Measurements from ENCODE around the gene HIPK2. TPM values are rescaled to one million over a fixed set of nuclear protein-coding genes. Genes with fewer than 3 reads are reported as not detected.

Gene HIPK2
- total RNA-seq, 1 experiment from 2014 or later, result 33.4 TPM

- CTCF ChIA-PET, result no interaction called here
- no peak overlapping the region for H3K27ac Mint-ChIP-seq (ENCODE audit: unreplicated experiment)
These were observed 117.9 kb downstream of the HIPK2 start for GRCh38 chr7:139659922-139660316.

GRCh38 chr7:139658908-139659675 is 118.7 kb downstream of the HIPK2 start:
- BruUV-seq (replicated peaks), result no TSS peak
- Mint-ChIP-seq H3K27me3 (ENCODE audit: unreplicated experiment) (no peaks in the 10 kb centered on the region), H3K27ac (ENCODE audit: unreplicated experiment) (no peak overlapping the region), H3K9me3 (ENCODE audit: low read depth, unreplicated experiment) (no peaks in the 10 kb centered on the region), H3K4me1 (ENCODE audit: low read depth, unreplicated experiment) (peaks cover 59% of the 10 kb centered on the region), H3K36me3 (ENCODE audit: insufficient read depth, unreplicated experiment) (no peaks in the 10 kb centered on the region), H3K4me3 (ENCODE audit: low read depth, unreplicated experiment) (no peak overlapping the region)
- no peak for DNase-seq
- CTCF ChIA-PET, result no interaction called here
- no peak for TF ChIP-seq CTCF (IDR thresholded peaks at IDR 0.05; ENCODE audit: unreplicated experiment)
- intact Hi-C loops (cut with micrococcal nuclease; ENCODE audit: unreplicated experiment), result no loop called here

More at GRCh38 chr7:139659922-139660316, 117.9 kb downstream of the HIPK2 start:
- BruUV-seq (replicated peaks), result no TSS peak
- Mint-ChIP-seq H3K27me3 (ENCODE audit: unreplicated experiment) (no peaks in the 10 kb centered on the region), H3K36me3 (ENCODE audit: insufficient read depth, unreplicated experiment) (no peaks in the 10 kb centered on the region), H3K9me3 (ENCODE audit: low read depth, unreplicated experiment) (no peaks in the 10 kb centered on the region), H3K4me3 (ENCODE audit: low read depth, unreplicated experiment) (no peak overlapping the region), H3K4me1 (ENCODE audit: low read depth, unreplicated experiment) (peaks cover 62% of the 10 kb centered on the region)
- no peak for DNase-seq
- no peak for TF ChIP-seq CTCF (IDR thresholded peaks at IDR 0.05; ENCODE audit: unreplicated experiment)
- intact Hi-C loops (cut with micrococcal nuclease; ENCODE audit: unreplicated experiment), result loop anchor here (5.0 kb wide), 1 partner anchor 117 kb away; the partner anchor contains the start of gene HIPK2

GRCh38 chr7:139658296-139658695 is 119.5 kb downstream of the HIPK2 start:
- BruUV-seq (replicated peaks), result no TSS peak
- CTCF ChIA-PET, result no interaction called here
- no peak overlapping the region for H3K27ac Mint-ChIP-seq (ENCODE audit: unreplicated experiment)
- peaks cover 59% of the 10 kb centered on the region for H3K4me1 Mint-ChIP-seq (ENCODE audit: low read depth, unreplicated experiment)
- no peaks in the 10 kb centered on the region for H3K36me3 Mint-ChIP-seq (ENCODE audit: insufficient read depth, unreplicated experiment)
- TF ChIP-seq CTCF (IDR thresholded peaks at IDR 0.05; ENCODE audit: unreplicated experiment), result no peak
- H3K9me3 Mint-ChIP-seq (ENCODE audit: low read depth, unreplicated experiment), result no peaks in the 10 kb centered on the region
- H3K27me3 Mint-ChIP-seq (ENCODE audit: unreplicated experiment), result no peaks in the 10 kb centered on the region
- DNase-seq, result no peak
- intact Hi-C loops (cut with micrococcal nuclease; ENCODE audit: unreplicated experiment), result no loop called here
- H3K4me3 Mint-ChIP-seq (ENCODE audit: low read depth, unreplicated experiment), result no peak overlapping the region

- no peak for DNase-seq
- no peaks in the 10 kb centered on the region for H3K27me3 Mint-ChIP-seq (ENCODE audit: unreplicated experiment)
- no peak overlapping the region for H3K4me3 Mint-ChIP-seq (ENCODE audit: low read depth, unreplicated experiment)
- H3K9me3 Mint-ChIP-seq (ENCODE audit: low read depth, unreplicated experiment), result no peaks in the 10 kb centered on the region
- CTCF ChIA-PET, result no interaction called here
- H3K27ac Mint-ChIP-seq (ENCODE audit: unreplicated experiment), result no peak overlapping the region
- intact Hi-C loops (cut with micrococcal nuclease; ENCODE audit: unreplicated experiment), result no loop called here
- no TSS peak for BruUV-seq (replicated peaks)
- no peaks in the 10 kb centered on the region for H3K36me3 Mint-ChIP-seq (ENCODE audit: insufficient read depth, unreplicated experiment)
- TF ChIP-seq CTCF (IDR thresholded peaks at IDR 0.05; ENCODE audit: unreplicated experiment), result no peak
- peaks cover 59% of the 10 kb centered on the region for H3K4me1 Mint-ChIP-seq (ENCODE audit: low read depth, unreplicated experiment)
These were observed 120.1 kb downstream of the HIPK2 start for GRCh38 chr7:139657725-139658124.

Data from Calu3 (cell line).